GM13977 (cell line): ENCODE results near the gene NOTCH3.

ENCODE experiments used
- DNase-seq: peaks from one replicate; pipeline ENCODE4 v3.0.0; 2012; ENCODE audit warnings: low spot score
- in situ Hi-C: fragments of 300-500 bp; cut with MboI; formaldehyde crosslinking; loops from one replicate; pipeline ENCODE4 v1.12.0; 2022; ENCODE audit warnings: low sequenced_read_pairs, low pct_unique_long_range_greater_than_20kb, mixed read lengths, inconsistent platforms; ENCODE audit not compliant: unreplicated experiment
- TF ChIP-seq, protein P1 (sequence below): IDR thresholded peaks from 2 replicates; pipeline ENCODE4 v1.5.1; 2012; ENCODE audit warnings: mild to moderate bottlenecking, control low read depth; ENCODE audit not compliant: insufficient read depth; ENCODE audit errors: extremely low read depth, missing control alignments

NOTCH3 gene

GRCh38 chr19:15247107-15248014 is 46.6 kb upstream of the NOTCH3 start:
- TF ChIP-seq, protein P1, sequence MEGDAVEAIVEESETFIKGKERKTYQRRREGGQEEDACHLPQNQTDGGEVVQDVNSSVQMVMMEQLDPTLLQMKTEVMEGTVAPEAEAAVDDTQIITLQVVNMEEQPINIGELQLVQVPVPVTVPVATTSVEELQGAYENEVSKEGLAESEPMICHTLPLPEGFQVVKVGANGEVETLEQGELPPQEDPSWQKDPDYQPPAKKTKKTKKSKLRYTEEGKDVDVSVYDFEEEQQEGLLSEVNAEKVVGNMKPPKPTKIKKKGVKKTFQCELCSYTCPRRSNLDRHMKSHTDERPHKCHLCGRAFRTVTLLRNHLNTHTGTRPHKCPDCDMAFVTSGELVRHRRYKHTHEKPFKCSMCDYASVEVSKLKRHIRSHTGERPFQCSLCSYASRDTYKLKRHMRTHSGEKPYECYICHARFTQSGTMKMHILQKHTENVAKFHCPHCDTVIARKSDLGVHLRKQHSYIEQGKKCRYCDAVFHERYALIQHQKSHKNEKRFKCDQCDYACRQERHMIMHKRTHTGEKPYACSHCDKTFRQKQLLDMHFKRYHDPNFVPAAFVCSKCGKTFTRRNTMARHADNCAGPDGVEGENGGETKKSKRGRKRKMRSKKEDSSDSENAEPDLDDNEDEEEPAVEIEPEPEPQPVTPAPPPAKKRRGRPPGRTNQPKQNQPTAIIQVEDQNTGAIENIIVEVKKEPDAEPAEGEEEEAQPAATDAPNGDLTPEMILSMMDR, result no peak
- no peak for DNase-seq
- in situ Hi-C loops, result no loop called here

DNA sequence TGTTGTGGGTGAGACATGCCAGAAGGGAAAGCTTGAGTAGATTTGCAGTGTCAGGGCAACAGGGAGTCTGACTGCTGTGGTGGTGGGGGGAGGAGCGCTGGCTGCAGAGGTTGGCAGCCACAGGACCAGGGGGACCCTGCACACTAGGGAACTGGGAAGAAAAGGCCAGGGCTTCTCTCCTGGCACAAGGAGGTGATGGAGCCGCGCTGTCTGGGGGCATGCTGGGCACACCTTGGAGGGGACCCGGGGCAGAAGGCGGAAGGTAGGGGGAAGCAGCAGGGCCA is 45.3 kb upstream of the NOTCH3 start:
- TF ChIP-seq, protein P1, result no peak
- DNase-seq, result no peak
- in situ Hi-C loops, result no loop called here

DNA sequence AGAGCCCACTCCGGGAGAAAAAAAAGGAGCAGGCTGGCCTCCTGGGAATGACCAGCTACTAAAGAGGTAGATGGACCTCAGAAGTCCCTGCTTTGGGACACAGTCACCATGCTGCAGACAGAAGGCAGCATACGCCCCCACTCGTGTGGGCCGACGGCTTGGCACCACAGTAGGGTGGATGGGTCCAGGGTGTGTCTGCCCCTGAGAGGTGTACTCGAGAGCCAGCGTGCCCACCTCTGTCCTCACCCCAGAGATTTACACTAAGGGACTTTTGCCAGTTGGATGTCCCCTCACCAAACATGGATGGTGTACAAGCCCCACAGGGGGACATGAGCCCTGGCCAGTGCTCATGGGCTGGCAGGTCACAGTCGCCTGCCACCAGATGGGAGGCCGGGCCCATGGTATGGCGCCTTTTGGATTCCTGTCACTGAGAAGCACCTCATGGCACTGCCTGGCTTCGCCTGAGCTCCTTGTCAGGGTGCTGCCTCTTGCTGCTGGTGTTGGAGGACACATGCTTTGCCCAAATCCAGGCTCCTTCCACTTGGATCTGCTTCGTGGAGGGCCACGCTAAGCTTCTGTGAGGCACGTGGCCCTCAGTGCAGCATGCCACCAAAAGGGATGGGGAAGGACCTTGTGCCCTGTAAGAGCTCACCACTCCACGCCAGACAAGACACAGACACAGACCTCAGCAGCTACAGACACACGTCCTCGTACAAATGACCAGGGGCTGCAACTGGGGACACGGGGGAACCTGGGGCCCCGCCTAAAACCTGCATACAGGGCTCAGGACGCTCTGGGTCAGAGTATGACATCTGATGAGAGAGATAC is 44.8 kb upstream of the NOTCH3 start:
- in situ Hi-C loops, result no loop called here
- TF ChIP-seq, protein P1, result no peak
- no peak for DNase-seq

- TF ChIP-seq, protein P1, result no peak
- no peak for DNase-seq
- in situ Hi-C loops, result no loop called here
Measured at GRCh38 chr19:15244808-15245207, 44.0 kb upstream of the NOTCH3 start.

DNA sequence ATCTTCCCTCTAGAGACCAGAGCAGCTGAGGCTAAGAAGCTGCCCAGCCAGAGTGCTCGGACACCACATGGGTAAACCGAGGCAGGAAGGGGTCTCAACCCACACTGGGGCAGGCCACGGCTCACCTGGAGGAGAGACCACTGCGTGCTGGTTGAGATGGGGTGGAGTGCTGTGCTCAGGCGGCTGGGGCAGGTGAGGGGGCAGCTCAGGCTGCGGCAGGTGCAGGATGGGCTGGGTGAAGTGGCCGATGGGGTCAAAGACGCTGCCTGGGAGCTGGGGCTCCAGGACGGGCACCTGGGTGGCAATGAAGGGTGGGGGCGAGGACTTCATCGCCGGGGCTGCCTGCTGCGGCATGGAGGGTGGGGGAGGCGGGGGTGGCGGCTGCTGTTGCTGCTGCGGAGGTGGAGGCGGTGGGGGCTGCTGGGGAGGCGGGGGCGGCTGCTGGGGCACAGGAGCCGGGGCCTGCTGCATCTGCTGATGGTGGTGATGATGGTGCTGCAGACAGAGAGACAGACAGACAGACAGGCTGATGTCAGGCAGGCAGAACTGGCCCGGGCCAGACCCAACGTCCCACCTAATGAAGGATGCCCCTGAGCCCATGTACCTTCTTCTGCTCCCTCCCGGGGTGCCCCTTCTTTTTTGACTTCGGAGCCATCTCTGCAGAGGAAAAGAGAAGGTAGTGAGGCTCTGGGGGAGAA is 43.5 kb upstream of the NOTCH3 start:
- TF ChIP-seq, protein P1, result no peak
- DNase-seq, result no peak
- in situ Hi-C loops, result no loop called here

GRCh38 chr19:15243236-15243957 is 42.6 kb upstream of the NOTCH3 start:
- in situ Hi-C loops, result no loop called here
- no peak for DNase-seq
- TF ChIP-seq, protein P1, result no peak
